Amniotic epithelial cell (primary cell): ENCODE measurements around the gene NRARP.

Source experiments
- DNase-seq: peaks from one replicate; pipeline ENCODE4 v3.0.0-alpha.2; 2010; ENCODE audit warnings: low read depth

NRARP gene

DNA sequence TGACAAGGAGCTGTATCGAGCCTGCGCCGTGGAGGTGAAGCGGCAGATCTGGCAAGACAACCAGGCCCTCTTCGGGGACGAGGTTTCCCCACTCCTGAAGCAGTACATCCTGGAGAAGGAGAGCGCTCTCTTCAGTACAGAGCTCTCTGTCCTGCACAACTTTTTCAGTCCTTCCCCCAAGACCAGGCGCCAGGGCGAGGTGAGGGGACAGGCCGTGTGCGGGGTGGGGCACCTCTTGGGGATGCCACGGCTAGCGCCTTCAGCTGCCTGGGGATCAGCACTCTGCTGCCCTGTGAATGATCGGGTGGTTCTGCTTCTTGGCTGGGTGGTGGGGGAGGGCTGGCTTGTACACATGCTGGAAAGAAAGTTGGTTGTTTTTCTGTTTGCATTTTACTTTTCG is 45.2 kb downstream of the NRARP start:
- no peak for DNase-seq

DNA sequence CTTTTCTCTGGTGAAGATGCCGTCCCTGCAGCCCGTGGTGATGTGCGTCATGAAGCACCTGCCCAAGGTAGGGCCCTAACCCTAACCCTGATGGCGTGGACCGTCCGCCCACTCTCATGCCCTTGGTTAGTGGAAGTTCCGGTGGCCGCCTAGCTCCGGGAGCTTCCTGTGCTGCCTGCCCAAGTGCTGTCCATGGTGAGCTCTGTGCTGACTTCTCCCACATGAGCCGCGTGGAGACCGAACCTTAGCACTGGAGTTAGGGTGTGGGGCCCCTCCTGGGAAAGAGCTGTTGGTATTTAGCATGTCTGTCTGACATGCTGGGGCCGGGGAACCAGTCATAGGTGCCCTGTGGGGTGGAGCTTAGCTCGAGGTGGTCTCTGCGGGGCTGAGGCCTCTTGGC is 45.7 kb downstream of the NRARP start:
- no peak for DNase-seq

DNA sequence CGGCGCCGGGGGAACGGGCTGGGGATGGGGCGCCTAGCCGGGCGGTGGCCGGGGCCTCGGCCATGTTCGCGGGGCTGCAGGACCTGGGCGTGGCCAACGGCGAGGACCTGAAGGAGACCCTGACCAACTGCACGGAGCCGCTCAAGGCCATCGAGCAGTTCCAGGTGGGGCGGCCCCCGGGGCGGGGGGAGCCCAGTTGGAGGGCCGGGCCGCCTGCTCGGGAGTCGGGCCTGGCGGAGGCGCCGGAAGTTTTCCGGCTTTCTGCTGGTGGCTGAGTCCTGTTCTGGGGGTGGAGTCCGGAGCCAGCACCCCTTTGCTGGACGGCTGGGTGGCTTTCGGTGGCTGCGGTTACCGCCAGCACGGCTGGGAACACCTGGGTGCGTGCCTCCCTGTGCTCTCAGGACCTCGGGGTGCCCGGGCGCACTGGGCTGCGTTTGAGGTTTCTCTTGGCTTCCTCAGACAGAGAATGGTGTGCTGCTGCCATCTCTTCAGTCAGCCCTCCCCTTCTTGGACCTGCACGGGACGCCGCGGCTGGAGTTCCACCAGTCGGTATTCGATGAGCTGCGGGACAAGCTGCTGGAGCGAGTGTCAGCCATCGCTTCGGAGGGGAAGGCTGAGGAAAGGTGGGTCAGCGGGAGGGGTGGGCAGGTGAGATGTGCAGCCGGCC is 46.5 kb downstream of the NRARP start:
- DNase-seq: no peak

DNA sequence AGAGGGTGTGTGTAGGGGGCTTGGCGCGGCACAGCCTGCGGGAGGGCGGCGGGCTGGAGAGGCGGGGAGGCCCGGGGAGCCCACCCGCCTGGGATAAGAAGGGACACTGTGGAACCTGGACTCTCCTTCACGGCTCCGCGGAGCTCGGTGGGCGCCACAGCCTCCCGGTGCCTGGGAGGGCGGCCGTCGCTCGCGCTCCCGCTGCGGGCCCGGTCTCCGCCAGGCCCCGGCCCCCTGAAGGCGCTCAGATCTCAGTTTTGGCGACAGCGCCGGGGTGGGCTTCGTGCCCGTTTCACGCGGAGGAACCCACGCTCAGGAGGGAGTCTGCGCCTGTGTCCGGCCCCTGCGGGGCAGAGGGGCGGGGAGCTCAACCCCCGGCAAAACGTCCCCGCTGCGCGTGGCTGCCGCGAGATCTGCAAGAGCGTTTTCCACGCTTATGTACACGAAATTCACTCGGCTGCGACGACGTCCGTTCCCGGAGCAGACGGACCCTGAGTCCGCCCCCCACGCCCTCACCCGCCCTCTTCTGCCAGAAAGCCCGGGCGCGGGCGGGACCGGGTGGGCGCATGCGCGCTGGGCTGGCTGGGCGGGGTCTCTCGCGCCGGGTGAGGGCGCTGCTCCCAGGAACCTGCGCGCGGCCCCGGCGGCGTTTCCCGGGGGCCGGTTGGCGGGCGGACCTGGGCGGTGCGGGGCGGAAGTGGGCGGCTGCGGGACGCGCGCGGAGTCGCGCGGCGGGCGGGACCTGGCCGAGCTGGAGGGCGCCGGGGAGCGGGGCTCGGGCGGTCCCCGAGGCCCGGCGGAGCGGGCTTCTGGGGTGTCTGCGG is 47.2 kb downstream of the NRARP start, which contains the start of gene NELFB:
NELFB (plus strand) TSS at position 704 of the 824 bp plus-strand sequence.
- DNase-seq: peak; percentile 76

DNA sequence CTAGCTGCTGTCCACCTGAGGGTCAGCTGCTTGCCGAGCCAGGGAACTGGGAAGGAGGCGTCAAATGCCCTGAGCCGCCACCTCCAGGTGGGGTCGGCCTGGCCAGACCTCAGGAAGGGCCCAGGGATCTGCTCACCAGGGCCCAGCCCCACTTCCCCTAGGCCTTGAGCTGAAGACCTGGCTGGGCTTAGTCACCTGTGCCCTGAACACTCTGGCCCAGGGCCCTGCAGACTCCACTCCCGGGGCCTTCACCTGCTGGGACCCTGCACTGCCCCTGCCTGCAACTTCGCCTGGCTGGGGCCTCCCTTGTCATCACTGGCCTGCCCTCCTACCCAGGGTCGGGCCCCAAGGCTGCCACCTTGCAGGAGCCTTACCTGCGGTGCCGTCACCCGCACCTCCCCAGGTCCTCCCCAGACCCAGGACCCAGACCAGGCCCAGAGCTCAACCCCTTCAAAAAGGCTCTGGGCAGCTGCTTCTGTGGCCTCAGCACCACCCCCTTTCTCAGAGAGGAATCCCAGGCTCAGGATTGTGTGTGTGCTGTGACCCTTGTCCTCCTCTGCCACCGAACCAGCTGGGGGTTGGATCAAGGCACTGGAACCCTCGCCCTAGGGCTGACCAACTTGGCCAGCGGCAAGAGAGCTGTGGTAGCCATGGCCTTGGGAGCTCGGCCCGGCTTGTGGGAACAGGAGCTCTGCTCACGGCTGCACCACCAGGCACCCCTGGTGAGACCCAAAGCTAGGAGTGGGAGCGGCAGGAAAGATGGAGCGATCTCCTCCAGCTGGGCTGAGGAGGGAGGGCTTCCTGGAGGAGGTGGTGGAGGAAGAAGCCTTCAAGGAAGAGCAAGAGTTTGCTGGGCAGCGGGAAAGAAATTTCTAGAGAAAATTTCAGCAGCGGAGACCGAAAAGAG is 48.1 kb downstream of the NRARP start:
- DNase-seq: peak; percentile 28

DNA sequence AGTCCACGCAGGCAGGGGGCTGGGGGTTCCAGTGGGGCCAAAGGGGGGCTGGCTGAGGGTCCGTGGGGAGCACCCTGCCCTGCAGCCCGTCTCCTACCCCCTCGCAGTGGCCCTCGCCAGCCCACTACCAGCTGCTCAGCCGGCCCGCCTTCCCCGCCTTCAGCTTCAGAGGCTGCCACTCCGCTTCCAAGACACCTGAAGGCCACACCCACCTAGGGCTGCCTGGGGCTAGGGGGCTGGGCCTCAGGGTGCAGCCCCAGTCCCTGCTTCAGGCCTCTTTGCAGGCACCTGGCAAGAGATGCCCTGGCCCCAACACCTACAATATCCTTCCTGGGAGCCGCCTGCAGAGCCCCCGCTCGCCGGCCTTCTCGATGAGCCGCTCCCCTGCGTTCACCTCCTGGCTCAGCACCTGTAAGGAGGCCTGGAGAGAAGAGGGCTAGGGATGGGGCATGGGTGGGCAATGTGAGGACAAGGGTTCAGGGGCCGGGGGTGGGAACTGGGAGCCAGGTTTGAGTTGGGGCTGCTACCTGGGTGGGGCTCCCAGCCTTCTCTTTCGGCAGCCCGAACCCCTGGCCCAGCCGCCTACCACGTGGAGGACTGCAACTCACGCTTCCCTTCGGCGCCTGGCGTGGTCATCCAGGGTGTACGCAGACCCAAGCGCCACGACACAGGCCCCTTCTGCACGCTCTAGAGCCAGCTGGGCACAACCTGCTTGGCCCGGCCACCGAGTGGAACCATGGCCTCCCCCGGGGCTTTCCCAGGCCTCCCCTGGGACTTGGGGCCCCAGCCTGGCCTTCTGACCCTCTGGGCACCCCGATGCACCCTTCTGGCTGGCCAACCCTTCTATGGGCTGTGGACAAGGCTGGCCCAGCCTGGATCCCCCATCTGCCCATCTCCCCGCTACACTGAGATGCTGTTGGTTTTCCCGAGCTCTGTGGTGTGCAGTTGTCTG is 49.2 kb downstream of the NRARP start:
- no peak for DNase-seq

DNA sequence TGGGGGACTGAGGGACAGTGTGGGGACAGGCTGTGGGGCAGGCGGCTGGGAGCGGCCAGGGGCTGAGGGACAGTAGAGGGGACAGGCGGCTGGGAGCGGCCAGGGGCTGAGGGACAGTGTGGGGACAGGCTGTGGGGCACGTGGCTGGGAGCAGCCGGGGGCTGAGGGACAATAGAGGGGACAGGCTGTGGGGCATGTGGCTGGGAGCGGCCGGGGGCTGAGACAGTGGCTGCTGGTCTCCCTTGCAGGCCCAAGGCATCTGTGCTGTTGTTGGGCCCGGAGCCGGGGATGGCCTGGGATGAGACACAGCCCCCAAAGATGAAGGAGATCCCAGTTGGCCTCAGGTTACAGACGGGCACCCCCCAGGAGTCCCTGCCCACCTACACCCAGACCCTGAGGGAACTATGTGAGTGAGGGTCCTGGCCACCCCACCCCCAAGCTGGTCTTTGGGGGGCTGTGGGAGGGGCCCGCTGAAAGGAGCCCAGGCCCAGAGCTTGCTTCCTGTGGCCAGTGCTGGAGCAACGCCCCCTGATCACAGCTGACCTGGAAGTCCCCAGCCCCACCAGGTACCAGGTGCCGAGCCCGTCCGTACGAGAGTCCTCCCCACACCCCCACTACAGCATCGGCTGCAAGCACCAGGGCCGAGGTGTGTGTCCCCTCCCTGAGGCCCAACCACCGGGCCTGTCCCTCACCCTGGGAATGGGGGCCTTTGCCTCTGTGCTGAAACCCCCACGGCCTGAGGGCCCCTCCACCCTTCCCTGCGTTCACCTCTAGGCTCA is 50.4 kb downstream of the NRARP start:
- DNase-seq: no peak

DNA sequence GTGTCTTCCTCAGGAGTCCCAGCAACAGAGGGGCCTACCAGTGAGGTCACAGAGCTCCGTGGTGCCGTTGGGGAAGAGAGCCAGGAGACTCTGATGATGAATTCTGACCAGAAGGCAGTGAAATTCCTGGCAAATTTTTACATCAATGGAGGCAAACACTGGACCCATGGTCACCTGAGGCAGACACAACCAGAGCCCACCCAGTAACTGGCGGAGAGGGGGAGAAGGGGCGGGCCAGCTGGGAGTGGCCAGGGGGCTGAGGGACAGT is 50.9 kb downstream of the NRARP start, which contains the start of gene STPG3:
STPG3 (plus strand) TSS at position 93 of the 268 bp plus-strand sequence; CDS start at position 94, 1 bp downstream.
- DNase-seq: no peak

DNA sequence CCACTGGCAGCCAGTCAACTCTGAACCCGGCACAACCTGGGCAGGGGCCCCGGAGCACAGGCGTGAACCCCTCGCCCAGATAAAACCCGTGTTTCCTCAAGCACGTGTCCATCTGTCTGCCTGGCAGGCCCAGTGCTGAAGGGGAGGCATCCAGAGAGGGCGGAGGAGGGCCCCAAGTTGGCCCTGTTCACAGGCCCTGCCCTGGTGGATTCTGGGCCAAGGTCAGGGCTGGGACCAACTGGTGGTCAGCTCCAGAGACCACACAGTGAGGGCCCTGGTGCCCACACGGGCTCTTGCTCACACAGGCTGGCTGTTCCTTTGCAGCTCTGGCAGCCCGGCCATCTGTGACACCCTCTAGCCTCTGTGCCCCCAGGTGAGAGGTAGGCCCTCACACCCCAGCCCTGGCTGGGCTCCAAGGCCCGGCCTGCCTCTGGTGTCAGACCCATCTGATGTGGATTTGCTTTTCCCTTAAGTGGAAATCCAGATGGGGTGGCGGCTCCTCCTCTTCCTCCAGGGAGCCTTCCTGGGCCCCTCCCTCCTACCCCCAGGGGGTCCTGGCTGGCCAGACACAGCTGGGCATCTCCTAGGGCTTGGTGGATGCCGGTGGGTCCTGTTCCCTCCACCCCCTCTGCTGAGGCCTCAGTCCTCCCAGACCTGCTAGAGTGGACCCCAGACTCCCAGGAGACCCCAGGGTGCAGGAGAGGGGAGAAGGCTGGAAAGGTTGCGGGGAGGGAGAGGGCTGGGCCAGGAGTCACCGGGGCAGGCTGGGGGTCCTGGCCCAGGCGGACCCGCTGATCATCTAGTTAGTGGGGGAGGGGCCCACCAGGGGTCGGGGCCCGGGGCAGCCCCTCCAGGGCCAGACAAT is 51.5 kb downstream of the NRARP start:
- DNase-seq: no peak
